HG02759 (cell line): ENCODE measurements around the gene FNDC10.
A peak's percentile ranks its signal among the peaks of the same experiment; 100 is the strongest.
"Not testable (repeated sequence)": the region's sequence is repeated elsewhere in the genome, so short reads cannot be mapped to it uniquely, and the experiment has no call there.

Source experiments
- ATAC-seq: cut with Tn5 transposase; IDR thresholded peaks from one replicate; pipeline ENCODE4 v1.9.1; 2021; ENCODE audit warnings: mild to moderate bottlenecking, moderate library complexity; ENCODE audit not compliant: unreplicated experiment

FNDC10 gene

GRCh38 chr1:1599935-1600860 lies at the start of gene FNDC10:
Gene FNDC10 (minus strand): TSS chr1:1600135. CDS start chr1:1600015, 120 bp downstream.
- ATAC-seq, result no peak

GRCh38 chr1:1648265-1648664 lies 48.3 kb upstream of the FNDC10 start:
- ATAC-seq, result not testable (repeated sequence)

- not testable (repeated sequence) for ATAC-seq
These were observed 47.8 kb upstream of the FNDC10 start for GRCh38 chr1:1647567-1648241.

- ATAC-seq, result not testable (repeated sequence)
These were observed 46.4 kb upstream of the FNDC10 start for GRCh38 chr1:1646326-1646725.

- ATAC-seq, result not testable (repeated sequence)
These were observed 41.0 kb upstream of the FNDC10 start for GRCh38 chr1:1640711-1641461.

- ATAC-seq, result not testable (repeated sequence)
These were observed 40.1 kb upstream of the FNDC10 start for GRCh38 chr1:1640081-1640480.

GRCh38 chr1:1639368-1639767 lies 39.4 kb upstream of the FNDC10 start:
- not testable (repeated sequence) for ATAC-seq

GRCh38 chr1:1638528-1638927 lies 38.6 kb upstream of the FNDC10 start:
- not testable (repeated sequence) for ATAC-seq

- ATAC-seq, result not testable (repeated sequence)
These were observed 37.5 kb upstream of the FNDC10 start for GRCh38 chr1:1637479-1637875.

GRCh38 chr1:1636621-1637478 lies 36.9 kb upstream of the FNDC10 start:
- not testable (repeated sequence) for ATAC-seq

GRCh38 chr1:1634613-1635012 lies 34.7 kb upstream of the FNDC10 start:
- ATAC-seq, result not testable (repeated sequence)

GRCh38 chr1:1633409-1633808 lies 33.5 kb upstream of the FNDC10 start:
- ATAC-seq, result not testable (repeated sequence)

GRCh38 chr1:1631782-1632420 lies 32.0 kb upstream of the FNDC10 start, which contains the start of gene MMP23B:
Gene MMP23B (plus strand): TSS chr1:1632173. CDS start chr1:1632219, 46 bp downstream.
- ATAC-seq, result no peak

- ATAC-seq, result no peak
These were observed 31.2 kb upstream of the FNDC10 start for GRCh38 chr1:1630965-1631781.

- peak; percentile 69 for ATAC-seq
These were observed 30.4 kb upstream of the FNDC10 start for GRCh38 chr1:1630191-1630964.

- ATAC-seq, result no peak
These were observed 29.7 kb upstream of the FNDC10 start for GRCh38 chr1:1629430-1630190.

GRCh38 chr1:1628754-1629429 lies 29.0 kb upstream of the FNDC10 start:
- ATAC-seq, result no peak
